Hematopoietic multipotent progenitor cell treated with erythropoietin and hydrocortisone succinate and interleukin-3 and kit ligand, for 17 days (in vitro differentiated cells): Measurements from ENCODE around the gene MEGF8.

Experiments
- DNase-seq: peaks from one replicate; pipeline ENCODE4 v3.0.0-alpha.2; 2015; ENCODE audit warnings: low spot score

Gene MEGF8

GRCh38 chr19:42287017-42287826, 38.2 kb upstream of the MEGF8 start:
- DNase-seq = no peak

- DNase-seq = no peak
Observed at GRCh38 chr19:42287827-42288107, 37.7 kb upstream of the MEGF8 start.

GRCh38 chr19:42288387-42288786, 37.0 kb upstream of the MEGF8 start:
- DNase-seq = no peak

- DNase-seq = no peak
Observed at GRCh38 chr19:42288881-42289555, 36.4 kb upstream of the MEGF8 start.

GRCh38 chr19:42289556-42290041, 35.8 kb upstream of the MEGF8 start:
- no peak for DNase-seq

GRCh38 chr19:42290136-42290522, 35.3 kb upstream of the MEGF8 start:
- no peak for DNase-seq

GRCh38 chr19:42290523-42291434, 34.7 kb upstream of the MEGF8 start:
- DNase-seq = peak; percentile 65

GRCh38 chr19:42291435-42291810, 34.0 kb upstream of the MEGF8 start:
- no peak for DNase-seq

GRCh38 chr19:42292042-42292960, 33.1 kb upstream of the MEGF8 start:
- DNase-seq = no peak

- DNase-seq = no peak
Observed at GRCh38 chr19:42292963-42293362, 32.5 kb upstream of the MEGF8 start.

GRCh38 chr19:42293540-42293939, 31.9 kb upstream of the MEGF8 start:
- DNase-seq = no peak

GRCh38 chr19:42293948-42294347, 31.5 kb upstream of the MEGF8 start:
- DNase-seq = no peak

- DNase-seq = no peak
Observed at GRCh38 chr19:42294471-42295137, 30.8 kb upstream of the MEGF8 start.

- no peak for DNase-seq
Observed at GRCh38 chr19:42295342-42295741, 30.1 kb upstream of the MEGF8 start.

GRCh38 chr19:42295831-42296525, 29.5 kb upstream of the MEGF8 start:
- peak; percentile 87 for DNase-seq

GRCh38 chr19:42297039-42297438, 28.4 kb upstream of the MEGF8 start:
- no peak for DNase-seq

- DNase-seq = peak; percentile 41
Observed at GRCh38 chr19:42301646-42302203, 23.7 kb upstream of the MEGF8 start, which contains the start of gene PRR19. TSS of gene PRR19 (plus strand) at chr19:42302132. CDS start at chr19:42309585, 7,453 bp downstream.

- no peak for DNase-seq
Observed at GRCh38 chr19:42303101-42303464, 22.4 kb upstream of the MEGF8 start.

GRCh38 chr19:42303876-42304275, 21.6 kb upstream of the MEGF8 start:
- DNase-seq = no peak

GRCh38 chr19:42306646-42307045, 18.8 kb upstream of the MEGF8 start:
- DNase-seq = no peak
